Measurements from ENCODE around the gene PRIMA1. TPM values are rescaled to one million over a fixed set of nuclear protein-coding genes. Genes with fewer than 3 reads are reported as not detected.

Gene PRIMA1
- polyA plus RNA-seq, 3 donors, result not detected

- Histone ChIP-seq H3K27ac (ENCODE audit: low read depth in 1 of 2, low read length in 2 of 2) (no peak overlapping the region), H3K9me3 (replicated peaks in 1 of 2; ENCODE audit: control insufficient read depth in 1 of 2, insufficient read depth in 1 of 2, low read length in 2 of 2) (no peaks in the 10 kb centered on the region), H3K9ac (ENCODE audit: insufficient read depth, low read length, poor library complexity, severe bottlenecking) (no peak overlapping the region), H3K4me1 (ENCODE audit: control insufficient read depth in 1 of 2, insufficient read depth in 2 of 2, low read length in 2 of 2) (no peaks in the 10 kb centered on the region), H3K27me3 (ENCODE audit: control insufficient read depth in 2 of 2, insufficient read depth in 2 of 2, low read length in 2 of 2) (no peaks in the 10 kb centered on the region), H3K79me2 (ENCODE audit: insufficient read depth, low read length) (no peaks in the 10 kb centered on the region), H3K4me2 (replicated peaks; ENCODE audit: extremely low read depth, low read length, poor library complexity, severe bottlenecking) (no peak overlapping the region), H3K36me3 (replicated peaks in 1 of 2; ENCODE audit: control insufficient read depth in 1 of 2, insufficient read depth in 2 of 2, low read length in 2 of 2) (no peaks in the 10 kb centered on the region), H2AFZ (ENCODE audit: insufficient read depth, low read depth, low read length, poor library complexity, severe bottlenecking) (no peak overlapping the region), H3K4me3 (replicated peaks in 1 of 3; ENCODE audit: low read depth in 2 of 3, low read length in 3 of 3) (no peak overlapping the region), H4K20me1 (ENCODE audit: insufficient read depth, low read length) (no peaks in the 10 kb centered on the region)
- peaks cover 2 to 7% (median 4%) of the 10 kb centered on the region in 3 donors for H3K27me3 Mint-ChIP-seq (ENCODE audit: low read depth in 3 of 3)
- TF ChIP-seq CTCF (IDR thresholded peaks at IDR 0.05), result no peak
- H3K27ac Mint-ChIP-seq, result no peak overlapping the region
- H3K9me3 Mint-ChIP-seq, result peaks cover 0 to 2% (median 0%) of the 10 kb centered on the region in 7 donors
- no peaks in the 10 kb centered on the region for H3K36me3 Mint-ChIP-seq
- H3K4me3 Mint-ChIP-seq, result no peak overlapping the region
- no peaks in the 10 kb centered on the region for H3K4me1 Mint-ChIP-seq
- intact Hi-C loops (cut with micrococcal nuclease), result no loop called here
- 89% methylated on average over 6 of the region's 10 CpGs for WGBS (ENCODE audit: insufficient coverage)
- DNase-seq, result no peak
Observed at GRCh38 chr14:93736378-93737014, 51.8 kb downstream of the PRIMA1 start.

DNA sequence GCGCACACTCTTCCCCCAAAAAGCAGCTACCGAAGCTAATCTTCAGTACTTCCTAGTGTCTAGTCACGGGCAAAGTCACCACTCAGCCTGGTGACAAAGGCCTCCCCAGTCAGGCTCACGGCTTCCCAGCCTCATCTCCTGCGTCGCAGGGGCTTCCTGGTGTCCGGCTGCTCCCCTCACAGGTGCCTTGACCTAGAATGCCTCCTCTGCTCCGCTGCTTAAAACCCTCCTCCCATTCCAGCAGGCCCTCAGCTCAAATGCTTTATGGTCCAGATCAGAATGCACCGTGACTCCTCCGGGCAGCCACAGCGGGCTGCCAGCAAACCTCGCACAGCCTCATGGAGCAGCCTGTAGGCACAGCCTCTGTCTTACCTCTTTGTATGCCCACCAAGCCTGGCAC lies 53.1 kb downstream of the PRIMA1 start:
- H3K27ac Mint-ChIP-seq, result no peak overlapping the region
- no peak for TF ChIP-seq CTCF (IDR thresholded peaks at IDR 0.05)
- peaks cover 2 to 10% (median 4%) of the 10 kb centered on the region in 3 donors for H3K27me3 Mint-ChIP-seq (ENCODE audit: low read depth in 3 of 3)
- no peaks in the 10 kb centered on the region for H3K27me3 ChIP-seq (ENCODE audit: control insufficient read depth in 2 of 2, insufficient read depth in 2 of 2, low read length in 2 of 2)
- no peaks in the 10 kb centered on the region for H3K36me3 Mint-ChIP-seq
- H3K4me2 ChIP-seq (replicated peaks; ENCODE audit: extremely low read depth, low read length, poor library complexity, severe bottlenecking), result no peak overlapping the region
- no peaks in the 10 kb centered on the region for H3K4me1 Mint-ChIP-seq
- intact Hi-C loops (cut with micrococcal nuclease), result no loop called here
- H3K4me3 ChIP-seq (replicated peaks in 1 of 3; ENCODE audit: low read depth in 2 of 3, low read length in 3 of 3), result no peak overlapping the region
- no peak overlapping the region for H3K4me3 Mint-ChIP-seq
- H3K79me2 ChIP-seq (ENCODE audit: insufficient read depth, low read length), result no peaks in the 10 kb centered on the region
- no peaks in the 10 kb centered on the region for H3K36me3 ChIP-seq (replicated peaks in 1 of 2; ENCODE audit: control insufficient read depth in 1 of 2, insufficient read depth in 2 of 2, low read length in 2 of 2)
- H4K20me1 ChIP-seq (ENCODE audit: insufficient read depth, low read length), result no peaks in the 10 kb centered on the region
- H3K27ac ChIP-seq (ENCODE audit: low read depth in 1 of 2, low read length in 2 of 2), result no peak overlapping the region
- H3K4me1 ChIP-seq (ENCODE audit: control insufficient read depth in 1 of 2, insufficient read depth in 2 of 2, low read length in 2 of 2), result no peaks in the 10 kb centered on the region
- 94% methylated on average over 12 of the region's 12 CpGs for WGBS (ENCODE audit: insufficient coverage)
- H3K9ac ChIP-seq (ENCODE audit: insufficient read depth, low read length, poor library complexity, severe bottlenecking), result no peak overlapping the region
- H3K9me3 ChIP-seq (replicated peaks in 1 of 2; ENCODE audit: control insufficient read depth in 1 of 2, insufficient read depth in 1 of 2, low read length in 2 of 2), result no peaks in the 10 kb centered on the region
- DNase-seq, result no peak
- peaks cover 0 to 2% (median 0%) of the 10 kb centered on the region in 7 donors for H3K9me3 Mint-ChIP-seq
- H2AFZ ChIP-seq (ENCODE audit: insufficient read depth, low read depth, low read length, poor library complexity, severe bottlenecking), result no peak overlapping the region
